ENCODE data around the gene MSL3B.

Gene MSL3B

GRCh38 chr2:233822101-233822771 lies 46.0 kb downstream of the MSL3B start:
- H2AFZ ChIP-seq (ENCODE audit: insufficient read depth, low read depth, low read length, poor library complexity, severe bottlenecking), result no peak overlapping the region
- no peaks in the 10 kb centered on the region for H3K9me3 ChIP-seq (replicated peaks in 1 of 2; ENCODE audit: control insufficient read depth in 1 of 2, insufficient read depth in 1 of 2, low read length in 2 of 2)
- no peaks in the 10 kb centered on the region for H3K79me2 ChIP-seq (ENCODE audit: insufficient read depth, low read length)
- Mint-ChIP-seq H3K9me3 (peaks cover 0 to 7% (median 0%) of the 10 kb centered on the region in 7 donors), H3K27me3 (ENCODE audit: low read depth in 3 of 3) (peaks cover 3 to 6% (median 4%) of the 10 kb centered on the region in 3 donors), H3K27ac (no peak overlapping the region), H3K4me1 (peaks cover 7% of the 10 kb centered on the region), H3K36me3 (no peaks in the 10 kb centered on the region), H3K4me3 (no peak overlapping the region)
- no peak overlapping the region for H3K27ac ChIP-seq (ENCODE audit: low read depth in 1 of 2, low read length in 2 of 2)
- TF ChIP-seq CTCF (IDR thresholded peaks at IDR 0.05), result no peak
- no peak overlapping the region for H3K4me3 ChIP-seq (replicated peaks in 1 of 3; ENCODE audit: low read depth in 2 of 3, low read length in 3 of 3)
- H3K4me1 ChIP-seq (ENCODE audit: control insufficient read depth in 1 of 2, insufficient read depth in 2 of 2, low read length in 2 of 2), result peaks cover 4 to 8% of the 10 kb centered on the region in 2 donors
- no peaks in the 10 kb centered on the region for H4K20me1 ChIP-seq (ENCODE audit: insufficient read depth, low read length)
- H3K4me2 ChIP-seq (replicated peaks; ENCODE audit: extremely low read depth, low read length, poor library complexity, severe bottlenecking), result no peak overlapping the region
- no peak for DNase-seq
- H3K36me3 ChIP-seq (replicated peaks in 1 of 2; ENCODE audit: control insufficient read depth in 1 of 2, insufficient read depth in 2 of 2, low read length in 2 of 2), result no peaks in the 10 kb centered on the region
- no peak overlapping the region for H3K9ac ChIP-seq (ENCODE audit: insufficient read depth, low read length, poor library complexity, severe bottlenecking)
- 94% methylated on average over 21 of the region's 21 CpGs for WGBS (ENCODE audit: insufficient coverage)
- H3K27me3 ChIP-seq (ENCODE audit: control insufficient read depth in 2 of 2, insufficient read depth in 2 of 2, low read length in 2 of 2), result no peaks in the 10 kb centered on the region
- intact Hi-C loops (cut with micrococcal nuclease), result no loop called here

GRCh38 chr2:233821709-233822100 lies 46.5 kb downstream of the MSL3B start:
- Histone ChIP-seq H3K36me3 (replicated peaks in 1 of 2; ENCODE audit: control insufficient read depth in 1 of 2, insufficient read depth in 2 of 2, low read length in 2 of 2) (no peaks in the 10 kb centered on the region), H2AFZ (ENCODE audit: insufficient read depth, low read depth, low read length, poor library complexity, severe bottlenecking) (no peak overlapping the region), H3K4me3 (replicated peaks in 1 of 3; ENCODE audit: low read depth in 2 of 3, low read length in 3 of 3) (no peak overlapping the region), H3K9me3 (replicated peaks in 1 of 2; ENCODE audit: control insufficient read depth in 1 of 2, insufficient read depth in 1 of 2, low read length in 2 of 2) (no peaks in the 10 kb centered on the region), H3K4me1 (ENCODE audit: control insufficient read depth in 1 of 2, insufficient read depth in 2 of 2, low read length in 2 of 2) (peaks cover 4 to 8% of the 10 kb centered on the region in 2 donors), H3K27ac (ENCODE audit: low read depth in 1 of 2, low read length in 2 of 2) (no peak overlapping the region), H3K9ac (ENCODE audit: insufficient read depth, low read length, poor library complexity, severe bottlenecking) (no peak overlapping the region), H3K4me2 (replicated peaks; ENCODE audit: extremely low read depth, low read length, poor library complexity, severe bottlenecking) (no peak overlapping the region), H3K27me3 (ENCODE audit: control insufficient read depth in 2 of 2, insufficient read depth in 2 of 2, low read length in 2 of 2) (no peaks in the 10 kb centered on the region), H4K20me1 (ENCODE audit: insufficient read depth, low read length) (no peaks in the 10 kb centered on the region), H3K79me2 (ENCODE audit: insufficient read depth, low read length) (no peaks in the 10 kb centered on the region)
- no peak for DNase-seq
- Mint-ChIP-seq H3K27ac (no peak overlapping the region), H3K9me3 (peaks cover 0 to 6% (median 0%) of the 10 kb centered on the region in 7 donors), H3K4me3 (no peak overlapping the region), H3K4me1 (peaks cover 7% of the 10 kb centered on the region), H3K27me3 (ENCODE audit: low read depth in 3 of 3) (peaks cover 3 to 6% (median 3%) of the 10 kb centered on the region in 3 donors), H3K36me3 (no peaks in the 10 kb centered on the region)
- WGBS (ENCODE audit: insufficient coverage), result 100% methylated on average over 3 of the region's 8 CpGs
- intact Hi-C loops (cut with micrococcal nuclease), result no loop called here
- no peak for TF ChIP-seq CTCF (IDR thresholded peaks at IDR 0.05)
